Common myeloid progenitor, CD34-positive (primary cell): ENCODE results near the gene CA12.

Experiments
- CTCF ChIA-PET: fragments of 350-600 bp; sonication (Branson Sonifier 250); formaldehyde crosslinking; loops from one replicate; lab custom pipeline; 2021; ENCODE audit warnings: antibody characterized with exemption; lab: Charles Lee
- POLR2A ChIA-PET: fragments of 350-600 bp; sonication (Branson Sonifier 250); formaldehyde crosslinking; loops from one replicate; lab custom pipeline; 2021; ENCODE audit warnings: antibody characterized with exemption; lab: Charles Lee
- DNase-seq, 3 donors: peaks; one replicate each; pipeline versions ENCODE4 v3.0.0 to v3.0.0-alpha.2; 2013
- H3K27ac ChIP-seq, 2 experiments: 1 replicate in 1 of 2; 2 replicates in 1 of 2; pipeline ENCODE4 v1.7.0; 2013; ENCODE audit warnings: inconsistent platforms in 2 of 2, low read length in 2 of 2, mild to moderate bottlenecking in 2 of 2, low read depth in 1 of 2, moderate library complexity in 1 of 2; ENCODE audit not compliant: severe bottlenecking in 2 of 2, insufficient read depth in 1 of 2, poor library complexity in 1 of 2
- H3K27me3 ChIP-seq, 5 experiments: replicated peaks in 2 of 5; 1 replicate in 3 of 5; 2 replicates in 2 of 5; pipeline versions ENCODE4 v1.6.1 to v1.7.0; 2013; ENCODE audit warnings: low read length in 4 of 5, mild to moderate bottlenecking in 2 of 5, moderate library complexity in 2 of 5, inconsistent platforms in 1 of 5; ENCODE audit not compliant: insufficient read depth in 5 of 5, control insufficient read depth in 4 of 5
- H3K36me3 ChIP-seq, 4 experiments: 1 replicate in 2 of 4; 2 replicates in 2 of 4; pipeline versions ENCODE4 v1.6.1 to v1.7.0; 2013; ENCODE audit warnings: low read length in 3 of 4, control low read depth in 1 of 4, mild to moderate bottlenecking in 1 of 4; ENCODE audit not compliant: control insufficient read depth in 4 of 4, insufficient read depth in 4 of 4
- H3K4me1 ChIP-seq, 4 experiments: 1 replicate in 3 of 4; 2 replicates in 1 of 4; pipeline versions ENCODE4 v1.6.1 to v1.7.1; 2013; ENCODE audit warnings: low read length in 3 of 4, mild to moderate bottlenecking in 3 of 4, control low read depth in 1 of 4, inconsistent platforms in 1 of 4, moderate library complexity in 1 of 4; ENCODE audit not compliant: control insufficient read depth in 4 of 4, insufficient read depth in 4 of 4; ENCODE audit errors: control extremely low read depth in 1 of 4
- H3K4me3 ChIP-seq, 7 experiments: 1 replicate in 4 of 7; 2 replicates in 3 of 7; pipeline versions ENCODE4 v1.5.1 to v1.7.0; 2013; ENCODE audit warnings: mild to moderate bottlenecking in 7 of 7, low read length in 6 of 7, moderate library complexity in 6 of 7, inconsistent platforms in 2 of 7, low read depth in 2 of 7, control low read depth in 1 of 7; ENCODE audit not compliant: insufficient read depth in 4 of 7, control insufficient read depth in 1 of 7; ENCODE audit errors: extremely low read depth in 1 of 7
- H3K9me3 ChIP-seq, 5 experiments: 1 replicate in 4 of 5; 2 replicates in 1 of 5; pipeline versions ENCODE4 v1.6.1 to v1.7.1; 2013; ENCODE audit warnings: low read length in 4 of 5, mild to moderate bottlenecking in 2 of 5, inconsistent platforms in 1 of 5, low read depth in 1 of 5, moderate library complexity in 1 of 5; ENCODE audit not compliant: control insufficient read depth in 4 of 5, insufficient read depth in 2 of 5; ENCODE audit errors: control extremely low read depth in 1 of 5
- WGBS: methylation state at CpG from one replicate; pipeline ENCODE4 v1.1.5; 2013; ENCODE audit not compliant: insufficient coverage; 5-methylcytosine and 5-hydroxymethylcytosine counted together

CA12 gene

GRCh38 chr15:63339006-63339766 lies 42.5 kb downstream of the CA12 start:
- Histone ChIP-seq H3K36me3 (no peaks in the 10 kb centered on the region), H3K27ac (no peak overlapping the region), H3K4me1 (no peaks in the 10 kb centered on the region), H3K27me3 (peaks cover 0 to 5% (median 0%) of the 10 kb centered on the region in 5 experiments), H3K4me3 (no peak overlapping the region), H3K9me3 (no peaks in the 10 kb centered on the region)
- DNase-seq: no peak
- 99% methylated on average over 7 of the region's 10 CpGs for WGBS
- POLR2A ChIA-PET: no interaction called here
- CTCF ChIA-PET: interaction anchor here (1.3 to 1.6 kb wide), 2 partner anchors 11 to 62 kb away, joined by 3 to 4 read pairs; no protein-coding TSS in a partner anchor

- POLR2A ChIA-PET: no interaction called here
These were observed 43.5 kb downstream of the CA12 start for GRCh38 chr15:63338170-63338569.

GRCh38 chr15:63337046-63337445 lies 44.6 kb downstream of the CA12 start:
- peaks cover 0 to 5% (median 0%) of the 10 kb centered on the region in 5 experiments for H3K27me3 ChIP-seq
- no peak overlapping the region for H3K4me3 ChIP-seq
- 100% methylated on average over 1 of the region's 4 CpGs for WGBS
- H3K9me3 ChIP-seq: no peaks in the 10 kb centered on the region
- H3K27ac ChIP-seq: no peak overlapping the region
- POLR2A ChIA-PET: no interaction called here
- DNase-seq: no peak
- no peaks in the 10 kb centered on the region for H3K36me3 ChIP-seq
- H3K4me1 ChIP-seq: peaks cover 0 to 7% (median 3%) of the 10 kb centered on the region in 4 experiments
- CTCF ChIA-PET: no interaction called here

More at GRCh38 chr15:63338170-63338569, 43.5 kb downstream of the CA12 start:
- CTCF ChIA-PET: no interaction called here
- H3K36me3 ChIP-seq: no peaks in the 10 kb centered on the region
- no peak overlapping the region for H3K4me3 ChIP-seq
- no peak for DNase-seq
- peaks cover 0 to 5% (median 0%) of the 10 kb centered on the region in 5 experiments for H3K27me3 ChIP-seq
- H3K4me1 ChIP-seq: no peaks in the 10 kb centered on the region
- no peaks in the 10 kb centered on the region for H3K9me3 ChIP-seq
- no peak overlapping the region for H3K27ac ChIP-seq

GRCh38 chr15:63335543-63336240 lies 46.0 kb downstream of the CA12 start:
- Histone ChIP-seq H3K36me3 (no peaks in the 10 kb centered on the region), H3K4me1 (peaks cover 0 to 7% (median 3%) of the 10 kb centered on the region in 4 experiments), H3K27ac (no peak overlapping the region), H3K9me3 (no peaks in the 10 kb centered on the region), H3K4me3 (no peak overlapping the region), H3K27me3 (no peaks in the 10 kb centered on the region)
- CTCF ChIA-PET: no interaction called here
- DNase-seq: no peak
- 94% methylated on average over 6 of the region's 8 CpGs for WGBS
- POLR2A ChIA-PET: no interaction called here

GRCh38 chr15:63334821-63335220 lies 46.8 kb downstream of the CA12 start:
- CTCF ChIA-PET: no interaction called here
- Histone ChIP-seq H3K4me3 (no peak overlapping the region), H3K27ac (no peak overlapping the region), H3K27me3 (no peaks in the 10 kb centered on the region), H3K4me1 (peaks cover 0 to 7% (median 3%) of the 10 kb centered on the region in 4 experiments), H3K9me3 (no peaks in the 10 kb centered on the region), H3K36me3 (no peaks in the 10 kb centered on the region)
- no CpG with 5 or more reads among the region's 2 CpGs for WGBS
- POLR2A ChIA-PET: no interaction called here
- DNase-seq: no peak

- H3K9me3 ChIP-seq: no peaks in the 10 kb centered on the region
- ChIA-PET CTCF (interaction anchor here (1.1 kb wide), 1 partner anchor 60 kb away, joined by 3 read pairs; no protein-coding TSS in a partner anchor), POLR2A (no interaction called here)
- no peaks in the 10 kb centered on the region for H3K27me3 ChIP-seq
- no peaks in the 10 kb centered on the region for H3K36me3 ChIP-seq
- no peak overlapping the region for H3K4me3 ChIP-seq
- H3K4me1 ChIP-seq: peaks cover 0 to 7% (median 3%) of the 10 kb centered on the region in 4 experiments
- no peak overlapping the region for H3K27ac ChIP-seq
- 58% methylated on average over 7 of the region's 9 CpGs for WGBS
- DNase-seq: peak in 2 of 3 donors; percentile 19 to 34
These were observed 49.1 kb downstream of the CA12 start for GRCh38 chr15:63332367-63333124.
